HepG2 (cell line): Measurements from ENCODE around the gene SAXO2. TPM values are rescaled to one million over a fixed set of nuclear protein-coding genes. Genes with fewer than 3 reads are reported as not detected.

Experiments used
- BATF2 ChIP-seq: sonication (generic); formaldehyde crosslinking; IDR thresholded peaks from 2 replicates; pipeline ENCODE4 v1.8.0; 2022; ENCODE audit warnings: mild to moderate bottlenecking, missing genetic modification reagents, moderate library complexity
- FLYWCH1 ChIP-seq: sonication (generic); formaldehyde crosslinking; IDR thresholded peaks from 2 replicates; pipeline ENCODE4 v1.8.1; 2023; ENCODE audit warnings: mild to moderate bottlenecking, missing genetic modification reagents
- FOSL2 ChIP-seq: sonication (generic); formaldehyde crosslinking; IDR thresholded peaks from 2 replicates; pipeline ENCODE4 v1.4.0; 2020; ENCODE audit warnings: missing genetic modification reagents
- FOXC1 ChIP-seq: sonication (generic); formaldehyde crosslinking; IDR thresholded peaks from 2 replicates; pipeline ENCODE4 v1.8.0; 2022; ENCODE audit warnings: mild to moderate bottlenecking, missing genetic modification reagents, borderline replicate concordance
- HNRNPL ChIP-seq: fragments of 200-400 bp; formaldehyde crosslinking; IDR thresholded peaks from 2 replicates; pipeline ENCODE4 v1.6.1; 2017; ENCODE audit warnings: mild to moderate bottlenecking, low read depth, low read length
- IRF1 ChIP-seq: sonication (generic); formaldehyde crosslinking; IDR thresholded peaks from 2 replicates; pipeline ENCODE4 v1.4.0; 2020; ENCODE audit warnings: low read depth, mild to moderate bottlenecking, missing genetic modification reagents
- LBX2 ChIP-seq: sonication (generic); formaldehyde crosslinking; IDR thresholded peaks from 2 replicates; pipeline ENCODE4 v1.5.0; 2020; ENCODE audit warnings: missing genetic modification reagents, mild to moderate bottlenecking, borderline replicate concordance
- MIER2 ChIP-seq: IDR thresholded peaks from 2 replicates; pipeline ENCODE4 v1.6.1; 2016; ENCODE audit warnings: missing biosample characterization, missing genetic modification reagents
- MTF1 ChIP-seq: sonication (generic); formaldehyde crosslinking; IDR thresholded peaks from 2 replicates; pipeline ENCODE4 v1.5.0; 2020; ENCODE audit warnings: missing genetic modification reagents
- RBM39 ChIP-seq: fragments of 200-400 bp; formaldehyde crosslinking; IDR thresholded peaks from one replicate; pipeline ENCODE4 v1.6.1; 2018; ENCODE audit warnings: antibody characterized with exemption, mild to moderate bottlenecking, low read depth, low read length; ENCODE audit not compliant: poor library complexity, severe bottlenecking
- SMAD9 ChIP-seq: sonication (generic); formaldehyde crosslinking; IDR thresholded peaks from 2 replicates; pipeline ENCODE4 v1.5.1; 2020; ENCODE audit warnings: mild to moderate bottlenecking, missing genetic modification reagents
- SMC3 ChIP-seq: IDR thresholded peaks from 2 replicates; pipeline ENCODE4 v1.6.1; 2011; ENCODE audit warnings: low read length, improper control_type of control experiment
- SRY ChIP-seq: sonication (generic); formaldehyde crosslinking; IDR thresholded peaks from 2 replicates; pipeline ENCODE4 v1.8.0; 2022; ENCODE audit warnings: mild to moderate bottlenecking, missing genetic modification reagents
- TBL1XR1 ChIP-seq: fragments of 150-350 bp; IDR thresholded peaks from 2 replicates; pipeline ENCODE4 v1.6.1; 2014; ENCODE audit warnings: borderline replicate concordance, low read length; ENCODE audit not compliant: partially characterized antibody
- TFE3 ChIP-seq: IDR thresholded peaks from 2 replicates; pipeline ENCODE4 v1.6.1; 2016
- ZNF143 ChIP-seq: sonication (generic); formaldehyde crosslinking; IDR thresholded peaks from 2 replicates; pipeline ENCODE4 v1.4.0; 2020; ENCODE audit warnings: missing genetic modification reagents
- ZNF205 ChIP-seq: IDR thresholded peaks from 2 replicates; pipeline ENCODE4 v1.6.1; 2018; ENCODE audit warnings: missing biosample characterization, missing genetic modification reagents
- ZNF343 ChIP-seq: sonication (generic); formaldehyde crosslinking; IDR thresholded peaks from 2 replicates; pipeline ENCODE4 v1.4.0; 2020; ENCODE audit warnings: mild to moderate bottlenecking, missing genetic modification reagents
- ZNF563 ChIP-seq: sonication (generic); formaldehyde crosslinking; IDR thresholded peaks from 2 replicates; pipeline ENCODE4 v1.8.0; 2022; ENCODE audit warnings: mild to moderate bottlenecking, moderate library complexity, missing genetic modification reagents
- ZNF678 ChIP-seq: sonication (generic); formaldehyde crosslinking; IDR thresholded peaks from 2 replicates; pipeline ENCODE4 v1.4.0; 2020; ENCODE audit warnings: mild to moderate bottlenecking, missing genetic modification reagents
- ZNF772 ChIP-seq: sonication (generic); formaldehyde crosslinking; IDR thresholded peaks from 2 replicates; pipeline ENCODE4 v1.5.0; 2020; ENCODE audit warnings: mild to moderate bottlenecking, missing genetic modification reagents
- polyA plus RNA-seq, 8 experiments: library from polyadenylated mRNA; depleted of rRNA in 3 of 8; stranded (reverse) in 7 of 8; unstranded in 1 of 8; fragments of >200 nt; fragmentation: Illumina TruSeq in 4 of 8; extraction: Trizol in 4 of 8; gene quantifications; 2 replicates each; pipeline versions ENCODE4 v1.2.1 to v1.2.3, GENCODE V29; 2011 to 2016; ENCODE audit warnings: low read depth in 4 of 8, missing spikeins in 1 of 8, mixed read lengths in 1 of 8; ENCODE audit not compliant: insufficient read depth in 1 of 8
- total RNA-seq, 5 experiments: library from RNA; depleted of rRNA; stranded (reverse); fragments of >200 nt; fragmentation: Illumina TruSeq; extraction: Trizol; gene quantifications; 2 replicates each; pipeline ENCODE4 v1.2.3, GENCODE V29; 2016; ENCODE audit warnings: low read depth in 1 of 5
- TF ChIP-seq, protein P1 (sequence below): sonication (generic); formaldehyde crosslinking; conservative IDR thresholded peaks from 2 replicates; pipeline ENCODE4 v1.5.0; 2020; ENCODE audit warnings: missing genetic modification reagents
- TF ChIP-seq, protein P2 (sequence below): sonication (generic); formaldehyde crosslinking; IDR thresholded peaks from 2 replicates; pipeline ENCODE4 v1.4.0; 2020; ENCODE audit warnings: missing genetic modification reagents

SAXO2 gene
- total and polyA plus RNA-seq, 2 of the 13 experiments (the other 11 are each of a cell fraction or from before 2014, with no cell fraction given) = 0.01 to 1.5 TPM

GRCh38 chr15:82263350-82263749 lies 732 bp downstream of the SAXO2 start (continued):
- TF ChIP-seq, protein P1, sequence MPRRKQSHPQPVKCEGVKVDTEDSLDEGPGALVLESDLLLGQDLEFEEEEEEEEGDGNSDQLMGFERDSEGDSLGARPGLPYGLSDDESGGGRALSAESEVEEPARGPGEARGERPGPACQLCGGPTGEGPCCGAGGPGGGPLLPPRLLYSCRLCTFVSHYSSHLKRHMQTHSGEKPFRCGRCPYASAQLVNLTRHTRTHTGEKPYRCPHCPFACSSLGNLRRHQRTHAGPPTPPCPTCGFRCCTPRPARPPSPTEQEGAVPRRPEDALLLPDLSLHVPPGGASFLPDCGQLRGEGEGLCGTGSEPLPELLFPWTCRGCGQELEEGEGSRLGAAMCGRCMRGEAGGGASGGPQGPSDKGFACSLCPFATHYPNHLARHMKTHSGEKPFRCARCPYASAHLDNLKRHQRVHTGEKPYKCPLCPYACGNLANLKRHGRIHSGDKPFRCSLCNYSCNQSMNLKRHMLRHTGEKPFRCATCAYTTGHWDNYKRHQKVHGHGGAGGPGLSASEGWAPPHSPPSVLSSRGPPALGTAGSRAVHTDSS = no peak
- TF ChIP-seq SMAD9 = no peak
- no peak for TF ChIP-seq SRY
- TF ChIP-seq FOSL2 (CRISPR knock-in tag) = peak; percentile 70
- no peak for TF ChIP-seq ZNF143 (CRISPR knock-in tag)
- no peak for TF ChIP-seq ZNF343 (CRISPR knock-in tag)
- TF ChIP-seq BATF2 = no peak
- peak; percentile 65; the same call in 1 of the 2 replicates for TF ChIP-seq TFE3
- no peak for TF ChIP-seq RBM39
- TF ChIP-seq MTF1 (CRISPR knock-in tag) = no peak
- no peak for TF ChIP-seq SMC3
- no peak for TF ChIP-seq LBX2 (CRISPR knock-in tag)
- peak; percentile 88 for TF ChIP-seq TBL1XR1
- no peak for TF ChIP-seq FOXC1
- peak; percentile 29; the same call in 1 of the 2 replicates for TF ChIP-seq MIER2
- TF ChIP-seq, protein P2, sequence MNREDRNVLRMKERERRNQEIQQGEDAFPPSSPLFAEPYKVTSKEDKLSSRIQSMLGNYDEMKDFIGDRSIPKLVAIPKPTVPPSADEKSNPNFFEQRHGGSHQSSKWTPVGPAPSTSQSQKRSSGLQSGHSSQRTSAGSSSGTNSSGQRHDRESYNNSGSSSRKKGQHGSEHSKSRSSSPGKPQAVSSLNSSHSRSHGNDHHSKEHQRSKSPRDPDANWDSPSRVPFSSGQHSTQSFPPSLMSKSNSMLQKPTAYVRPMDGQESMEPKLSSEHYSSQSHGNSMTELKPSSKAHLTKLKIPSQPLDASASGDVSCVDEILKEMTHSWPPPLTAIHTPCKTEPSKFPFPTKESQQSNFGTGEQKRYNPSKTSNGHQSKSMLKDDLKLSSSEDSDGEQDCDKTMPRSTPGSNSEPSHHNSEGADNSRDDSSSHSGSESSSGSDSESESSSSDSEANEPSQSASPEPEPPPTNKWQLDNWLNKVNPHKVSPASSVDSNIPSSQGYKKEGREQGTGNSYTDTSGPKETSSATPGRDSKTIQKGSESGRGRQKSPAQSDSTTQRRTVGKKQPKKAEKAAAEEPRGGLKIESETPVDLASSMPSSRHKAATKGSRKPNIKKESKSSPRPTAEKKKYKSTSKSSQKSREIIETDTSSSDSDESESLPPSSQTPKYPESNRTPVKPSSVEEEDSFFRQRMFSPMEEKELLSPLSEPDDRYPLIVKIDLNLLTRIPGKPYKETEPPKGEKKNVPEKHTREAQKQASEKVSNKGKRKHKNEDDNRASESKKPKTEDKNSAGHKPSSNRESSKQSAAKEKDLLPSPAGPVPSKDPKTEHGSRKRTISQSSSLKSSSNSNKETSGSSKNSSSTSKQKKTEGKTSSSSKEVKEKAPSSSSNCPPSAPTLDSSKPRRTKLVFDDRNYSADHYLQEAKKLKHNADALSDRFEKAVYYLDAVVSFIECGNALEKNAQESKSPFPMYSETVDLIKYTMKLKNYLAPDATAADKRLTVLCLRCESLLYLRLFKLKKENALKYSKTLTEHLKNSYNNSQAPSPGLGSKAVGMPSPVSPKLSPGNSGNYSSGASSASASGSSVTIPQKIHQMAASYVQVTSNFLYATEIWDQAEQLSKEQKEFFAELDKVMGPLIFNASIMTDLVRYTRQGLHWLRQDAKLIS = no peak
- TF ChIP-seq FLYWCH1 (CRISPR knock-in tag) = no peak
- TF ChIP-seq HNRNPL = no peak
- TF ChIP-seq ZNF678 = no peak
- no peak for TF ChIP-seq IRF1 (CRISPR knock-in tag)
- no peak for TF ChIP-seq ZNF772 (CRISPR knock-in tag)
- TF ChIP-seq ZNF563 (CRISPR knock-in tag) = no peak
- TF ChIP-seq ZNF205 = peak; percentile 23; the same call in 1 of the 2 replicates
